Measurements from ENCODE around the gene S100A1. TPM values are rescaled to one million over a fixed set of nuclear protein-coding genes. Genes with fewer than 3 reads are reported as not detected.

Gene S100A1
- total RNA-seq, 1 donor from 2014 or later = 0.58 TPM

- no peaks in the 10 kb centered on the region for H3K36me3 Mint-ChIP-seq
- TF ChIP-seq CTCF (IDR thresholded peaks at IDR 0.05; ENCODE audit: unreplicated experiment) = no peak
- no peaks in the 10 kb centered on the region for H3K27me3 Mint-ChIP-seq (ENCODE audit: low read depth)
- no peak overlapping the region for H3K27ac Mint-ChIP-seq
- H3K4me3 Mint-ChIP-seq = no peak overlapping the region
- DNase-seq (ENCODE audit: low spot score in 2 of 2, unreplicated experiment in 2 of 2) = no peak
- no peaks in the 10 kb centered on the region for H3K9me3 Mint-ChIP-seq
- peaks cover 70% of the 10 kb centered on the region for H3K4me1 Mint-ChIP-seq
Measured at GRCh38 chr1:153610811-153611301, 17.4 kb upstream of the S100A1 start.

- H3K27ac Mint-ChIP-seq = no peak overlapping the region
- H3K4me1 Mint-ChIP-seq = peaks cover 76% of the 10 kb centered on the region
- H3K36me3 Mint-ChIP-seq = no peaks in the 10 kb centered on the region
- DNase-seq (ENCODE audit: low spot score in 2 of 2, unreplicated experiment in 2 of 2) = no peak
- H3K9me3 Mint-ChIP-seq = no peaks in the 10 kb centered on the region
- TF ChIP-seq CTCF (IDR thresholded peaks at IDR 0.05; ENCODE audit: unreplicated experiment) = no peak
- no peaks in the 10 kb centered on the region for H3K27me3 Mint-ChIP-seq (ENCODE audit: low read depth)
- peak overlapping the region; percentile 66 for H3K4me3 Mint-ChIP-seq
Measured at GRCh38 chr1:153611356-153611755, 16.9 kb upstream of the S100A1 start.

GRCh38 chr1:153612111-153612754 is 16.0 kb upstream of the S100A1 start:
- no peak for DNase-seq (ENCODE audit: low spot score in 2 of 2, unreplicated experiment in 2 of 2)
- Mint-ChIP-seq H3K9me3 (no peaks in the 10 kb centered on the region), H3K36me3 (no peaks in the 10 kb centered on the region), H3K4me3 (peak overlapping the region; percentile 66), H3K27me3 (ENCODE audit: low read depth) (no peaks in the 10 kb centered on the region), H3K4me1 (peaks cover 79% of the 10 kb centered on the region), H3K27ac (peak overlapping the region; percentile 84)
- no peak for TF ChIP-seq CTCF (IDR thresholded peaks at IDR 0.05; ENCODE audit: unreplicated experiment)

GRCh38 chr1:153612755-153613331 is 15.4 kb upstream of the S100A1 start, which contains the start of gene S100A16:
Gene S100A16 (minus strand): TSS chr1:153613137. CDS start chr1:153608151, 4,986 bp downstream.
- no peak for DNase-seq (ENCODE audit: low spot score in 2 of 2, unreplicated experiment in 2 of 2)
- no peak for TF ChIP-seq CTCF (IDR thresholded peaks at IDR 0.05; ENCODE audit: unreplicated experiment)
- no peaks in the 10 kb centered on the region for H3K36me3 Mint-ChIP-seq
- H3K9me3 Mint-ChIP-seq = no peaks in the 10 kb centered on the region
- H3K4me1 Mint-ChIP-seq = peaks cover 76% of the 10 kb centered on the region
- peak within 1 kb of the TSS; percentile 84 for H3K27ac Mint-ChIP-seq
- peak within 1 kb of the TSS; percentile 66 for H3K4me3 Mint-ChIP-seq
- H3K27me3 Mint-ChIP-seq (ENCODE audit: low read depth) = no peaks in the 10 kb centered on the region

GRCh38 chr1:153613406-153613805 is 14.8 kb upstream of the S100A1 start:
- no peak overlapping the region for H3K27ac Mint-ChIP-seq
- H3K9me3 Mint-ChIP-seq = no peaks in the 10 kb centered on the region
- no peak for DNase-seq (ENCODE audit: low spot score in 2 of 2, unreplicated experiment in 2 of 2)
- H3K27me3 Mint-ChIP-seq (ENCODE audit: low read depth) = no peaks in the 10 kb centered on the region
- H3K36me3 Mint-ChIP-seq = peaks cover under 1% of the 10 kb centered on the region
- no peak overlapping the region for H3K4me3 Mint-ChIP-seq
- TF ChIP-seq CTCF (IDR thresholded peaks at IDR 0.05; ENCODE audit: unreplicated experiment) = no peak
- H3K4me1 Mint-ChIP-seq = peaks cover 71% of the 10 kb centered on the region
